Limb (tissue), 2 donors: ENCODE measurements around the gene SPOCK2.
"Not testable (repeated sequence)": the region's sequence is repeated elsewhere in the genome, so short reads cannot be mapped to it uniquely, and the experiment has no call there.

Experiments used
- DNase-seq, 2 donors: peaks; one replicate each; pipeline ENCODE4 v3.0.0-alpha.2; 2016; ENCODE audit errors: extremely low spot score in 2 of 2

The SPOCK2 gene

GRCh38 chr10:72032409-72033162, 55.8 kb downstream of the SPOCK2 start:
- DNase-seq = not testable (repeated sequence)

GRCh38 chr10:72031706-72032105, 56.6 kb downstream of the SPOCK2 start:
- DNase-seq = no peak

GRCh38 chr10:72030762-72031543, 57.4 kb downstream of the SPOCK2 start:
- no peak for DNase-seq

GRCh38 chr10:72029414-72029813, 58.9 kb downstream of the SPOCK2 start:
- DNase-seq = no peak

- no peak for DNase-seq
Observed at GRCh38 chr10:72027498-72027897, 60.9 kb downstream of the SPOCK2 start.

- DNase-seq = no peak
Observed at GRCh38 chr10:72026278-72027111, 61.9 kb downstream of the SPOCK2 start.

GRCh38 chr10:72025832-72026231, 62.5 kb downstream of the SPOCK2 start:
- DNase-seq = no peak

GRCh38 chr10:72025400-72025799, 63.0 kb downstream of the SPOCK2 start:
- no peak for DNase-seq

GRCh38 chr10:72024596-72024995, 63.8 kb downstream of the SPOCK2 start:
- DNase-seq = no peak

- no peak for DNase-seq
Observed at GRCh38 chr10:72022228-72022627, 66.1 kb downstream of the SPOCK2 start.

GRCh38 chr10:72020914-72021809, 67.2 kb downstream of the SPOCK2 start:
- DNase-seq = no peak

- no peak for DNase-seq
Observed at GRCh38 chr10:72019085-72019876, 69.1 kb downstream of the SPOCK2 start.

GRCh38 chr10:72016608-72017300, 71.6 kb downstream of the SPOCK2 start:
- no peak for DNase-seq

- no peak for DNase-seq
Observed at GRCh38 chr10:72015841-72016240, 72.5 kb downstream of the SPOCK2 start.

GRCh38 chr10:72014785-72015480, 73.4 kb downstream of the SPOCK2 start:
- no peak for DNase-seq

- DNase-seq = no peak
Observed at GRCh38 chr10:72014197-72014596, 74.2 kb downstream of the SPOCK2 start.

GRCh38 chr10:72013202-72013945, 75.0 kb downstream of the SPOCK2 start:
- DNase-seq = no peak

- DNase-seq = no peak
Observed at GRCh38 chr10:72012796-72013195, 75.6 kb downstream of the SPOCK2 start.
